HepG2 (cell line): ENCODE measurements around the gene MAPK12. TPM values are rescaled to one million over a fixed set of nuclear protein-coding genes. Genes with fewer than 3 reads are reported as not detected.

Experiments
- CEBPB ChIP-seq: IDR thresholded peaks from 2 replicates; pipeline ENCODE4 v1.6.1; 2011; ENCODE audit warnings: low read depth, low read length, improper control_type of control experiment, borderline replicate concordance
- EED ChIP-seq: sonication (generic); formaldehyde crosslinking; IDR thresholded peaks from 2 replicates; pipeline ENCODE4 v1.5.0; 2020; ENCODE audit warnings: mild to moderate bottlenecking, missing genetic modification reagents
- SRY ChIP-seq: sonication (generic); formaldehyde crosslinking; IDR thresholded peaks from 2 replicates; pipeline ENCODE4 v1.8.0; 2022; ENCODE audit warnings: mild to moderate bottlenecking, missing genetic modification reagents
- ZBTB7A ChIP-seq: sonication (generic); formaldehyde crosslinking; IDR thresholded peaks from 2 replicates; pipeline ENCODE4 v1.8.0; 2022; ENCODE audit warnings: mild to moderate bottlenecking, missing genetic modification reagents
- ZNF343 ChIP-seq: sonication (generic); formaldehyde crosslinking; IDR thresholded peaks from 2 replicates; pipeline ENCODE4 v1.4.0; 2020; ENCODE audit warnings: mild to moderate bottlenecking, missing genetic modification reagents
- ZNF816 ChIP-seq: sonication (generic); formaldehyde crosslinking; IDR thresholded peaks from 2 replicates; pipeline ENCODE4 v1.8.0; 2022; ENCODE audit warnings: missing genetic modification reagents, mild to moderate bottlenecking, borderline replicate concordance
- ZNF839 ChIP-seq: sonication (generic); formaldehyde crosslinking; IDR thresholded peaks from 2 replicates; pipeline ENCODE4 v1.4.0; 2020; ENCODE audit warnings: missing genetic modification reagents, mild to moderate bottlenecking, borderline replicate concordance
- ZSCAN30 ChIP-seq: sonication (generic); formaldehyde crosslinking; IDR thresholded peaks from 2 replicates; pipeline ENCODE4 v1.5.0; 2020; ENCODE audit warnings: mild to moderate bottlenecking, missing genetic modification reagents
- polyA plus RNA-seq, 8 experiments: library from polyadenylated mRNA; depleted of rRNA in 3 of 8; stranded (reverse) in 7 of 8; unstranded in 1 of 8; fragments of >200 nt; fragmentation: Illumina TruSeq in 4 of 8; extraction: Trizol in 4 of 8; gene quantifications; 2 replicates each; pipeline versions ENCODE4 v1.2.1 to v1.2.3, GENCODE V29; 2011 to 2016; ENCODE audit warnings: low read depth in 4 of 8, missing spikeins in 1 of 8, mixed read lengths in 1 of 8; ENCODE audit not compliant: insufficient read depth in 1 of 8
- total RNA-seq, 5 experiments: library from RNA; depleted of rRNA; stranded (reverse); fragments of >200 nt; fragmentation: Illumina TruSeq; extraction: Trizol; gene quantifications; 2 replicates each; pipeline ENCODE4 v1.2.3, GENCODE V29; 2016; ENCODE audit warnings: low read depth in 1 of 5
- TF ChIP-seq, protein P1 (sequence below): sonication (generic); formaldehyde crosslinking; IDR thresholded peaks from 2 replicates; pipeline ENCODE4 v1.4.0; 2020; ENCODE audit warnings: missing genetic modification reagents, borderline replicate concordance
- TF ChIP-seq, protein P2 (sequence below): sonication (generic); formaldehyde crosslinking; IDR thresholded peaks from 2 replicates; pipeline ENCODE4 v1.4.0; 2020; ENCODE audit warnings: missing genetic modification reagents
- TF ChIP-seq, protein P3 (sequence below): sonication (generic); formaldehyde crosslinking; IDR thresholded peaks from 2 replicates; pipeline ENCODE4 v1.4.0; 2020; ENCODE audit warnings: mild to moderate bottlenecking, low read depth, missing genetic modification reagents
- TF ChIP-seq, protein P4 (sequence below): IDR thresholded peaks from 2 replicates; pipeline ENCODE4 v1.6.1; 2016; ENCODE audit warnings: missing compliant biosample characterization, missing genetic modification reagents, borderline replicate concordance
- TF ChIP-seq, protein P5 (sequence below): IDR thresholded peaks from 2 replicates; pipeline ENCODE4 v1.6.1; 2016
- TF ChIP-seq, protein P6 (sequence below): sonication (generic); formaldehyde crosslinking; IDR thresholded peaks from 2 replicates; pipeline ENCODE4 v1.4.0; 2020; ENCODE audit warnings: missing genetic modification reagents; ENCODE audit errors: not compliant biosample characterization

Gene MAPK12
- total and polyA plus RNA-seq, 2 of the 13 experiments (the other 11 are each of a cell fraction or from before 2014, with no cell fraction given), result 22.2 to 23.3 TPM

DNA sequence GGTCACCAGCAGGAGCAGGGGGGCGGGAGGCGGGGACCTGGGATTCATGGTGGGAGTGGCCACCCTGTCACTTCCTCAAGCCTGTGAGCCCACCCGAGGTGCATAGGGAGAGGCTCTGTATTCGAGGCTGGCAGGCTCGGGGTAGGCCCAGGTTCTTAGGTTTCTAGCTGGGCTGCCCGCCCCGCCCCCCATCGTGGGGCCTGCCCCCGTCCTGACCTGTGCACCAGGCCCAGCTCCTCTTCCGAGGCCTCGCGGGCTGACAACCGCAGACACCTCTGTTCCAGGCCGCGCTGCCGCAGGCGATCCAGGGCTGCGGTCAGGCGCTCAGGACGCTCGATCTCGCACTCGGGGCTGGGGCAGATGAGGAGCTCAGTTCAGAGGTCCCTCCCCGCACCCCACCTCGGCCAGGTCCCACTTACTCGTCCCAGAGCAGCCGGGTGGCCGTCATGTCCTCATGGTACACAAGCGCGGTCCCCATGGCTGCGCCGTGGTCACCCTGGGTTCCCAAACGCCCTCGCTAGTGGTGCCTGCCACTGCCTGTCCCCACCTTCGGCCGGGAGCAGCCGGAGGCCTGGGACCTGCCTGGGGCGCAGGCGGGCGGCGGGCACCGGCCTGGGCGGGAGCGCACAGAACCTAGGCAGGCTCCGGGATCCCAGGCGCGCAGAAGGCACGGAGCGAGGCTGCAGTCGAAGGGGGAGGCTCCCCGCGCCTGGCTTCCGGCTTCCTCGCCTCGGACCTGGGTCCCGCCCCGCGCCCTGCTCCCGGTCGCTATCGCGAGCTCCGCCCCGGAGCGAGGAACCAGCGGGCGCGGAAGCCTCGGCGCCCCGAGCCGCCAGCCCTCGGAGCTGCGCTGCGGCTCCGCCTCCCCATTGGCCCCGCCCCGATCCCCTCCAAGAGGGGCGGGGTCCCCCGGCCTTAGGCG, 10.7 kb downstream of the MAPK12 start, which contains the start of gene HDAC10 (continued):
- TF ChIP-seq, protein P1, sequence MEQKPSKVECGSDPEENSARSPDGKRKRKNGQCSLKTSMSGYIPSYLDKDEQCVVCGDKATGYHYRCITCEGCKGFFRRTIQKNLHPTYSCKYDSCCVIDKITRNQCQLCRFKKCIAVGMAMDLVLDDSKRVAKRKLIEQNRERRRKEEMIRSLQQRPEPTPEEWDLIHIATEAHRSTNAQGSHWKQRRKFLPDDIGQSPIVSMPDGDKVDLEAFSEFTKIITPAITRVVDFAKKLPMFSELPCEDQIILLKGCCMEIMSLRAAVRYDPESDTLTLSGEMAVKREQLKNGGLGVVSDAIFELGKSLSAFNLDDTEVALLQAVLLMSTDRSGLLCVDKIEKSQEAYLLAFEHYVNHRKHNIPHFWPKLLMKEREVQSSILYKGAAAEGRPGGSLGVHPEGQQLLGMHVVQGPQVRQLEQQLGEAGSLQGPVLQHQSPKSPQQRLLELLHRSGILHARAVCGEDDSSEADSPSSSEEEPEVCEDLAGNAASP (CRISPR knock-in tag), result no peak
- TF ChIP-seq, protein P2, sequence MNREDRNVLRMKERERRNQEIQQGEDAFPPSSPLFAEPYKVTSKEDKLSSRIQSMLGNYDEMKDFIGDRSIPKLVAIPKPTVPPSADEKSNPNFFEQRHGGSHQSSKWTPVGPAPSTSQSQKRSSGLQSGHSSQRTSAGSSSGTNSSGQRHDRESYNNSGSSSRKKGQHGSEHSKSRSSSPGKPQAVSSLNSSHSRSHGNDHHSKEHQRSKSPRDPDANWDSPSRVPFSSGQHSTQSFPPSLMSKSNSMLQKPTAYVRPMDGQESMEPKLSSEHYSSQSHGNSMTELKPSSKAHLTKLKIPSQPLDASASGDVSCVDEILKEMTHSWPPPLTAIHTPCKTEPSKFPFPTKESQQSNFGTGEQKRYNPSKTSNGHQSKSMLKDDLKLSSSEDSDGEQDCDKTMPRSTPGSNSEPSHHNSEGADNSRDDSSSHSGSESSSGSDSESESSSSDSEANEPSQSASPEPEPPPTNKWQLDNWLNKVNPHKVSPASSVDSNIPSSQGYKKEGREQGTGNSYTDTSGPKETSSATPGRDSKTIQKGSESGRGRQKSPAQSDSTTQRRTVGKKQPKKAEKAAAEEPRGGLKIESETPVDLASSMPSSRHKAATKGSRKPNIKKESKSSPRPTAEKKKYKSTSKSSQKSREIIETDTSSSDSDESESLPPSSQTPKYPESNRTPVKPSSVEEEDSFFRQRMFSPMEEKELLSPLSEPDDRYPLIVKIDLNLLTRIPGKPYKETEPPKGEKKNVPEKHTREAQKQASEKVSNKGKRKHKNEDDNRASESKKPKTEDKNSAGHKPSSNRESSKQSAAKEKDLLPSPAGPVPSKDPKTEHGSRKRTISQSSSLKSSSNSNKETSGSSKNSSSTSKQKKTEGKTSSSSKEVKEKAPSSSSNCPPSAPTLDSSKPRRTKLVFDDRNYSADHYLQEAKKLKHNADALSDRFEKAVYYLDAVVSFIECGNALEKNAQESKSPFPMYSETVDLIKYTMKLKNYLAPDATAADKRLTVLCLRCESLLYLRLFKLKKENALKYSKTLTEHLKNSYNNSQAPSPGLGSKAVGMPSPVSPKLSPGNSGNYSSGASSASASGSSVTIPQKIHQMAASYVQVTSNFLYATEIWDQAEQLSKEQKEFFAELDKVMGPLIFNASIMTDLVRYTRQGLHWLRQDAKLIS (CRISPR knock-in tag), result no peak
- TF ChIP-seq ZNF839 (CRISPR knock-in tag) (no peak), ZSCAN30 (no peak), EED (CRISPR knock-in tag) (peak; percentile 32; the same call in 1 of the 2 replicates), CEBPB (no peak), ZBTB7A (no peak), ZNF343 (0 out of 2 replicates have a peak, but pooled peaks have one; percentile 79), SRY (CRISPR knock-in tag) (0 out of 2 replicates have a peak, but pooled peaks have one; percentile 57), ZNF816 (CRISPR knock-in tag) (no peak)
- TF ChIP-seq, protein P3, sequence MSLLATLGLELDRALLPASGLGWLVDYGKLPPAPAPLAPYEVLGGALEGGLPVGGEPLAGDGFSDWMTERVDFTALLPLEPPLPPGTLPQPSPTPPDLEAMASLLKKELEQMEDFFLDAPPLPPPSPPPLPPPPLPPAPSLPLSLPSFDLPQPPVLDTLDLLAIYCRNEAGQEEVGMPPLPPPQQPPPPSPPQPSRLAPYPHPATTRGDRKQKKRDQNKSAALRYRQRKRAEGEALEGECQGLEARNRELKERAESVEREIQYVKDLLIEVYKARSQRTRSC (CRISPR knock-in tag), result no peak
- TF ChIP-seq, protein P4, sequence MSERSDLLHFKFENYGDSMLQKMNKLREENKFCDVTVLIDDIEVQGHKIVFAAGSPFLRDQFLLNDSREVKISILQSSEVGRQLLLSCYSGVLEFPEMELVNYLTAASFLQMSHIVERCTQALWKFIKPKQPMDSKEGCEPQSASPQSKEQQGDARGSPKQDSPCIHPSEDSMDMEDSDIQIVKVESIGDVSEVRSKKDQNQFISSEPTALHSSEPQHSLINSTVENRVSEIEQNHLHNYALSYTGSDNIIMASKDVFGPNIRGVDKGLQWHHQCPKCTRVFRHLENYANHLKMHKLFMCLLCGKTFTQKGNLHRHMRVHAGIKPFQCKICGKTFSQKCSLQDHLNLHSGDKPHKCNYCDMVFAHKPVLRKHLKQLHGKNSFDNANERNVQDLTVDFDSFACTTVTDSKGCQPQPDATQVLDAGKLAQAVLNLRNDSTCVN (CRISPR knock-in tag), result no peak
- TF ChIP-seq, protein P5, sequence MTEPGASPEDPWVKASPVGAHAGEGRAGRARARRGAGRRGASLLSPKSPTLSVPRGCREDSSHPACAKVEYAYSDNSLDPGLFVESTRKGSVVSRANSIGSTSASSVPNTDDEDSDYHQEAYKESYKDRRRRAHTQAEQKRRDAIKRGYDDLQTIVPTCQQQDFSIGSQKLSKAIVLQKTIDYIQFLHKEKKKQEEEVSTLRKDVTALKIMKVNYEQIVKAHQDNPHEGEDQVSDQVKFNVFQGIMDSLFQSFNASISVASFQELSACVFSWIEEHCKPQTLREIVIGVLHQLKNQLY (CRISPR knock-in tag), result no peak
- TF ChIP-seq, protein P6, sequence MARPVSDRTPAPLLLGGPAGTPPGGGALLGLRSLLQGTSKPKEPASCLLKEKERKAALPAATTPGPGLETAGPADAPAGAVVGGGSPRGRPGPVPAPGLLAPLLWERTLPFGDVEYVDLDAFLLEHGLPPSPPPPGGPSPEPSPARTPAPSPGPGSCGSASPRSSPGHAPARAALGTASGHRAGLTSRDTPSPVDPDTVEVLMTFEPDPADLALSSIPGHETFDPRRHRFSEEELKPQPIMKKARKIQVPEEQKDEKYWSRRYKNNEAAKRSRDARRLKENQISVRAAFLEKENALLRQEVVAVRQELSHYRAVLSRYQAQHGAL, result no peak
